ENCODE data around the gene LRRC38.
"Not testable (repeated sequence)": the region's sequence is repeated elsewhere in the genome, so short reads cannot be mapped to it uniquely, and the experiment has no call there.

The LRRC38 gene

GRCh38 chr1:13513895-13514546, at the start of gene LRRC38:
Gene LRRC38 (minus strand): TSS chr1:13514003. CDS start chr1:13513593, 410 bp downstream.
- DNase-seq (ENCODE audit: low spot score) = no peak

- DNase-seq (ENCODE audit: low spot score) = not testable (repeated sequence)
These were observed 49.2 kb upstream of the LRRC38 start for GRCh38 chr1:13562981-13563380.

- DNase-seq (ENCODE audit: low spot score) = no peak
These were observed 46.7 kb upstream of the LRRC38 start for GRCh38 chr1:13560541-13560940.

GRCh38 chr1:13556224-13556764, 42.5 kb upstream of the LRRC38 start:
- no peak for DNase-seq (ENCODE audit: low spot score)

GRCh38 chr1:13554798-13555197, 41.0 kb upstream of the LRRC38 start:
- no peak for DNase-seq (ENCODE audit: low spot score)

- no peak for DNase-seq (ENCODE audit: low spot score)
These were observed 36.9 kb upstream of the LRRC38 start for GRCh38 chr1:13550663-13551062.

GRCh38 chr1:13549521-13549920, 35.7 kb upstream of the LRRC38 start:
- no peak for DNase-seq (ENCODE audit: low spot score)

GRCh38 chr1:13549021-13549420, 35.2 kb upstream of the LRRC38 start:
- no peak for DNase-seq (ENCODE audit: low spot score)

GRCh38 chr1:13548281-13548680, 34.5 kb upstream of the LRRC38 start:
- no peak for DNase-seq (ENCODE audit: low spot score)

GRCh38 chr1:13546791-13547190, 33.0 kb upstream of the LRRC38 start:
- no peak for DNase-seq (ENCODE audit: low spot score)

- no peak for DNase-seq (ENCODE audit: low spot score)
These were observed 30.4 kb upstream of the LRRC38 start for GRCh38 chr1:13544221-13544556.

GRCh38 chr1:13543451-13544220, 29.8 kb upstream of the LRRC38 start:
- no peak for DNase-seq (ENCODE audit: low spot score)

GRCh38 chr1:13541435-13542215, 27.8 kb upstream of the LRRC38 start:
- DNase-seq (ENCODE audit: low spot score) = no peak

GRCh38 chr1:13540866-13541265, 27.1 kb upstream of the LRRC38 start:
- DNase-seq (ENCODE audit: low spot score) = no peak

GRCh38 chr1:13539683-13540082, 25.9 kb upstream of the LRRC38 start:
- DNase-seq (ENCODE audit: low spot score) = no peak

- DNase-seq (ENCODE audit: low spot score) = no peak
These were observed 25.0 kb upstream of the LRRC38 start for GRCh38 chr1:13538832-13539231.

GRCh38 chr1:13536571-13536970, 22.8 kb upstream of the LRRC38 start:
- no peak for DNase-seq (ENCODE audit: low spot score)

- DNase-seq (ENCODE audit: low spot score) = no peak
These were observed 21.4 kb upstream of the LRRC38 start for GRCh38 chr1:13535227-13535626.

- no peak for DNase-seq (ENCODE audit: low spot score)
These were observed 14.5 kb upstream of the LRRC38 start for GRCh38 chr1:13528320-13528719.

- DNase-seq (ENCODE audit: low spot score) = no peak
These were observed 10.1 kb upstream of the LRRC38 start for GRCh38 chr1:13523780-13524477.

GRCh38 chr1:13520985-13521384, 7.2 kb upstream of the LRRC38 start:
- no peak for DNase-seq (ENCODE audit: low spot score)

- DNase-seq (ENCODE audit: low spot score) = no peak
These were observed 3.5 kb upstream of the LRRC38 start for GRCh38 chr1:13517193-13517812.
